Lung (tissue), 12 donors: ENCODE measurements around the gene CDKN1A. TPM values are rescaled to one million over a fixed set of nuclear protein-coding genes. Genes with fewer than 3 reads are reported as not detected.

ENCODE experiments used
- ATAC-seq: fragments of 200-7000 bp; cut with Tn5 transposase; one replicate; pipeline ENCODE4 v1.9.1; 2020; ENCODE audit warnings: moderate number of reproducible peaks; ENCODE audit not compliant: insufficient read depth, low FRiP score
- DNase-seq, 3 donors: peaks; one replicate each; pipeline ENCODE4 v3.0.0-alpha.2; 2013 to 2017
- H3K27ac ChIP-seq, 2 donors: one replicate each; pipeline ENCODE4 v1.5.1; 2013; ENCODE audit warnings: mild to moderate bottlenecking in 2 of 2, moderate library complexity in 2 of 2, control low read depth in 1 of 2, inconsistent platforms in 1 of 2, low read depth in 1 of 2, low read length in 1 of 2
- H3K27me3 ChIP-seq, 3 donors: one replicate each; pipeline ENCODE4 v1.5.1; 2013; ENCODE audit warnings: low read length in 2 of 3; ENCODE audit not compliant: control insufficient read depth in 3 of 3, insufficient read depth in 3 of 3
- H3K36me3 ChIP-seq, 4 donors: one replicate each; pipeline ENCODE4 v1.5.1; 2013; ENCODE audit warnings: low read length in 4 of 4, mild to moderate bottlenecking in 1 of 4, moderate library complexity in 1 of 4; ENCODE audit not compliant: control insufficient read depth in 4 of 4, insufficient read depth in 4 of 4
- H3K4me1 ChIP-seq, 5 donors: one replicate each; pipeline ENCODE4 v1.5.1; 2013; ENCODE audit warnings: low read length in 5 of 5, mild to moderate bottlenecking in 2 of 5, moderate library complexity in 1 of 5; ENCODE audit not compliant: control insufficient read depth in 5 of 5, insufficient read depth in 5 of 5
- H3K4me3 ChIP-seq: one replicate; pipeline ENCODE4 v1.5.1; 2013; ENCODE audit warnings: mild to moderate bottlenecking, control low read depth, moderate library complexity
- H3K9ac ChIP-seq, 2 donors: one replicate each; pipeline ENCODE4 v1.5.1; 2013; ENCODE audit warnings: low read length in 2 of 2, control low read depth in 1 of 2; ENCODE audit not compliant: insufficient read depth in 1 of 2
- H3K9me3 ChIP-seq, 4 donors: one replicate each; pipeline ENCODE4 v1.5.1; 2013; ENCODE audit warnings: low read length in 3 of 4, mild to moderate bottlenecking in 1 of 4, moderate library complexity in 1 of 4; ENCODE audit not compliant: control insufficient read depth in 4 of 4, insufficient read depth in 3 of 4
- WGBS, 2 donors: extraction: QIAGEN DNeasy Blood & Tissue Kit; methylation state at CpG; one replicate each; pipeline ENCODE4 v1.1.7; 2013; 5-methylcytosine and 5-hydroxymethylcytosine counted together
- polyA plus RNA-seq, 2 donors: library from polyadenylated mRNA; stranded (reverse); fragments of 200-250 nt; gene quantifications; one replicate each; pipeline ENCODE4 v1.2.1, GENCODE V29; 2013
- total RNA-seq, 2 donors: library from RNA; depleted of rRNA in 1 of 2; stranded (reverse); fragments of >200 nt in 1 of 2; gene quantifications; one replicate each; pipeline ENCODE4 v1.2.1, GENCODE V29; 2014 to 2021
- TF ChIP-seq, protein P1 (sequence below): IDR thresholded peaks from 2 replicates; pipeline ENCODE4 v1.5.1; 2012; ENCODE audit warnings: mild to moderate bottlenecking; ENCODE audit errors: control extremely low read depth, extremely low read depth
- donor health status: control.
- donor health status: control.
- donor health status: Bipolar disorder and iron deficiency.
- donor health status: healthy.
- donor health status: DM: yes; HTN: yes; CAD: no.

CDKN1A gene
- total and polyA plus RNA-seq, 4 donors, result 35.3 to 183 (median 66.2) TPM

DNA sequence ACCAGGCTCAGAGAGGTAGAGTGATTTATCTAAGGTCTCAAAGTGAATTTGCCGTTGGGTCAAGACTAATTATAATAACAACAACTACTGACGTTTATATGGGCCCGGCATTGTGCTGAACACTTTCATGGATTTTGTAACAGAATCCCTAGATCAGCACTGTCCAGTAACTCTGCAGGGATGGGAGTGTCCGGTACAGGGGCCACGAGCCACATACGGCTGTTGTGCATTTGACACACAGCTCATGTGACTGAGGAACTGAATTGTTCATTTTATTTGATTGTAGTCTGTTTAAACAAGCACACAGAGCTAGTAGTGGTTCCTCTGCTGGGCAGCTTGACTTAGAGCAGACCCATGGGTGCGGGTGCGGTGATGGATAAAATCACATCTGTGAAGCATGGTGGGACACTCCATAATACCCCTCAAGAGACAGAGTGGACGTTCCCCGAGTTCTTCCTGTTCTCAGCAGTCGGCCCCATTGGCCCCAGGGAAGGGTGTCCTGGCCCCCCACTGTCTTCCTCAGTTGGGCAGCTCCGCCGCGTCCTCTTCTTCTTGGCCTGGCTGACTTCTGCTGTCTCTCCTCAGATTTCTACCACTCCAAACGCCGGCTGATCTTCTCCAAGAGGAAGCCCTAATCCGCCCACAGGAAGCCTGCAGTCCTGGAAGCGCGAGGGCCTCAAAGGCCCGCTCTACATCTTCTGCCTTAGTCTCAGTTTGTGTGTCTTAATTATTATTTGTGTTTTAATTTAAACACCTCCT lies 6.8 kb downstream of the CDKN1A start:
- peaks cover 0 to 2% (median 0%) of the 10 kb centered on the region in 4 donors for H3K9me3 ChIP-seq
- peaks cover 0 to 41% (median 12%) of the 10 kb centered on the region in 4 donors for H3K36me3 ChIP-seq
- no peak overlapping the region for H3K4me3 ChIP-seq
- ATAC-seq, result no peak
- H3K27me3 ChIP-seq, result peaks cover 0 to 7% (median 0%) of the 10 kb centered on the region in 3 donors
- DNase-seq, result no peak
- H3K9ac ChIP-seq, result no peak overlapping the region
- WGBS, 2 donors, result 53 to 73% methylated on average over 20 of the region's 20 CpGs
- TF ChIP-seq, protein P1, sequence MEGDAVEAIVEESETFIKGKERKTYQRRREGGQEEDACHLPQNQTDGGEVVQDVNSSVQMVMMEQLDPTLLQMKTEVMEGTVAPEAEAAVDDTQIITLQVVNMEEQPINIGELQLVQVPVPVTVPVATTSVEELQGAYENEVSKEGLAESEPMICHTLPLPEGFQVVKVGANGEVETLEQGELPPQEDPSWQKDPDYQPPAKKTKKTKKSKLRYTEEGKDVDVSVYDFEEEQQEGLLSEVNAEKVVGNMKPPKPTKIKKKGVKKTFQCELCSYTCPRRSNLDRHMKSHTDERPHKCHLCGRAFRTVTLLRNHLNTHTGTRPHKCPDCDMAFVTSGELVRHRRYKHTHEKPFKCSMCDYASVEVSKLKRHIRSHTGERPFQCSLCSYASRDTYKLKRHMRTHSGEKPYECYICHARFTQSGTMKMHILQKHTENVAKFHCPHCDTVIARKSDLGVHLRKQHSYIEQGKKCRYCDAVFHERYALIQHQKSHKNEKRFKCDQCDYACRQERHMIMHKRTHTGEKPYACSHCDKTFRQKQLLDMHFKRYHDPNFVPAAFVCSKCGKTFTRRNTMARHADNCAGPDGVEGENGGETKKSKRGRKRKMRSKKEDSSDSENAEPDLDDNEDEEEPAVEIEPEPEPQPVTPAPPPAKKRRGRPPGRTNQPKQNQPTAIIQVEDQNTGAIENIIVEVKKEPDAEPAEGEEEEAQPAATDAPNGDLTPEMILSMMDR, result no peak
- H3K4me1 ChIP-seq, result peaks cover 0 to 9% (median 0%) of the 10 kb centered on the region in 5 donors
- no peak overlapping the region for H3K27ac ChIP-seq

DNA sequence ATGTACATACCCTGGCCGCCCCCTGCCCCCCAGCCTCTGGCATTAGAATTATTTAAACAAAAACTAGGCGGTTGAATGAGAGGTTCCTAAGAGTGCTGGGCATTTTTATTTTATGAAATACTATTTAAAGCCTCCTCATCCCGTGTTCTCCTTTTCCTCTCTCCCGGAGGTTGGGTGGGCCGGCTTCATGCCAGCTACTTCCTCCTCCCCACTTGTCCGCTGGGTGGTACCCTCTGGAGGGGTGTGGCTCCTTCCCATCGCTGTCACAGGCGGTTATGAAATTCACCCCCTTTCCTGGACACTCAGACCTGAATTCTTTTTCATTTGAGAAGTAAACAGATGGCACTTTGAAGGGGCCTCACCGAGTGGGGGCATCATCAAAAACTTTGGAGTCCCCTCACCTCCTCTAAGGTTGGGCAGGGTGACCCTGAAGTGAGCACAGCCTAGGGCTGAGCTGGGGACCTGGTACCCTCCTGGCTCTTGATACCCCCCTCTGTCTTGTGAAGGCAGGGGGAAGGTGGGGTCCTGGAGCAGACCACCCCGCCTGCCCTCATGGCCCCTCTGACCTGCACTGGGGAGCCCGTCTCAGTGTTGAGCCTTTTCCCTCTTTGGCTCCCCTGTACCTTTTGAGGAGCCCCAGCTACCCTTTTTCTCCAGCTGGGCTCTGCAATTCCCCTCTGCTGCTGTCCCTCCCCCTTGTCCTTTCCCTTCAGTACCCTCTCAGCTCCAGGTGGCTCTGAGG lies 7.6 kb downstream of the CDKN1A start:
- H3K36me3 ChIP-seq, result peaks cover 0 to 41% (median 12%) of the 10 kb centered on the region in 4 donors
- ATAC-seq (no peak), DNase-seq (no peak)
- no peak overlapping the region for H3K27ac ChIP-seq
- H3K4me3 ChIP-seq, result no peak overlapping the region
- H3K9me3 ChIP-seq, result peaks cover 0 to 2% (median 0%) of the 10 kb centered on the region in 4 donors
- TF ChIP-seq, protein P1, result no peak
- no peak overlapping the region for H3K9ac ChIP-seq
- H3K4me1 ChIP-seq, result peaks cover 0 to 9% (median 0%) of the 10 kb centered on the region in 5 donors
- 29 to 49% methylated on average over 11 of the region's 11 CpGs for WGBS, 2 donors
- H3K27me3 ChIP-seq, result no peaks in the 10 kb centered on the region

DNA sequence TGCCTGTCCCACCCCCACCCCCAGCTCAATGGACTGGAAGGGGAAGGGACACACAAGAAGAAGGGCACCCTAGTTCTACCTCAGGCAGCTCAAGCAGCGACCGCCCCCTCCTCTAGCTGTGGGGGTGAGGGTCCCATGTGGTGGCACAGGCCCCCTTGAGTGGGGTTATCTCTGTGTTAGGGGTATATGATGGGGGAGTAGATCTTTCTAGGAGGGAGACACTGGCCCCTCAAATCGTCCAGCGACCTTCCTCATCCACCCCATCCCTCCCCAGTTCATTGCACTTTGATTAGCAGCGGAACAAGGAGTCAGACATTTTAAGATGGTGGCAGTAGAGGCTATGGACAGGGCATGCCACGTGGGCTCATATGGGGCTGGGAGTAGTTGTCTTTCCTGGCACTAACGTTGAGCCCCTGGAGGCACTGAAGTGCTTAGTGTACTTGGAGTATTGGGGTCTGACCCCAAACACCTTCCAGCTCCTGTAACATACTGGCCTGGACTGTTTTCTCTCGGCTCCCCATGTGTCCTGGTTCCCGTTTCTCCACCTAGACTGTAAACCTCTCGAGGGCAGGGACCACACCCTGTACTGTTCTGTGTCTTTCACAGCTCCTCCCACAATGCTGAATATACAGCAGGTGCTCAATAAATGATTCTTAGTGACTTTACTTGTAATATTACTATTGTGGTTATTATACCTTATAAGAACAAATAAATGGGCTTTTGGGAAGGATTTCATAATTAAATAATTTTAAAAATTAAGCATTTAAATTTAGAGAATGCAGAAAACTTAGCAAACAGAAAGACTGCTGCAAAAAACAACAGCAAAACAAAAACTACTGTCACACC lies 8.4 kb downstream of the CDKN1A start:
- ATAC-seq (no peak), DNase-seq (no peak)
- H3K9ac ChIP-seq, result no peak overlapping the region
- H3K27ac ChIP-seq, result no peak overlapping the region
- 93 to 97% methylated on average over 10 of the region's 10 CpGs for WGBS, 2 donors
- peaks cover 0 to 41% (median 12%) of the 10 kb centered on the region in 4 donors for H3K36me3 ChIP-seq
- H3K9me3 ChIP-seq, result peaks cover 0 to 2% (median 0%) of the 10 kb centered on the region in 4 donors
- H3K4me3 ChIP-seq, result no peak overlapping the region
- TF ChIP-seq, protein P1, result no peak
- peaks cover 0 to 12% (median 0%) of the 10 kb centered on the region in 5 donors for H3K4me1 ChIP-seq
- no peaks in the 10 kb centered on the region for H3K27me3 ChIP-seq
